Activated CD8-positive, alpha-beta memory T cell treated with anti-CD3 and anti-CD28 coated beads for 24 hours (primary cell): Measurements from ENCODE around the gene RPSA.

ENCODE experiments used
- DNase-seq: peaks from one replicate; pipeline ENCODE4 v3.0.0-alpha.2; 2020

RPSA gene

GRCh38 chr3:39460677-39461076, 54.2 kb downstream of the RPSA start:
- DNase-seq = no peak
